ENCODE measurements around the gene ESRRB. TPM values are rescaled to one million over a fixed set of nuclear protein-coding genes. Genes with fewer than 3 reads are reported as not detected.

Gene ESRRB
- total and polyA plus RNA-seq, 2 experiments from 2014 or later = 6.6 to 11.0 TPM

DNA sequence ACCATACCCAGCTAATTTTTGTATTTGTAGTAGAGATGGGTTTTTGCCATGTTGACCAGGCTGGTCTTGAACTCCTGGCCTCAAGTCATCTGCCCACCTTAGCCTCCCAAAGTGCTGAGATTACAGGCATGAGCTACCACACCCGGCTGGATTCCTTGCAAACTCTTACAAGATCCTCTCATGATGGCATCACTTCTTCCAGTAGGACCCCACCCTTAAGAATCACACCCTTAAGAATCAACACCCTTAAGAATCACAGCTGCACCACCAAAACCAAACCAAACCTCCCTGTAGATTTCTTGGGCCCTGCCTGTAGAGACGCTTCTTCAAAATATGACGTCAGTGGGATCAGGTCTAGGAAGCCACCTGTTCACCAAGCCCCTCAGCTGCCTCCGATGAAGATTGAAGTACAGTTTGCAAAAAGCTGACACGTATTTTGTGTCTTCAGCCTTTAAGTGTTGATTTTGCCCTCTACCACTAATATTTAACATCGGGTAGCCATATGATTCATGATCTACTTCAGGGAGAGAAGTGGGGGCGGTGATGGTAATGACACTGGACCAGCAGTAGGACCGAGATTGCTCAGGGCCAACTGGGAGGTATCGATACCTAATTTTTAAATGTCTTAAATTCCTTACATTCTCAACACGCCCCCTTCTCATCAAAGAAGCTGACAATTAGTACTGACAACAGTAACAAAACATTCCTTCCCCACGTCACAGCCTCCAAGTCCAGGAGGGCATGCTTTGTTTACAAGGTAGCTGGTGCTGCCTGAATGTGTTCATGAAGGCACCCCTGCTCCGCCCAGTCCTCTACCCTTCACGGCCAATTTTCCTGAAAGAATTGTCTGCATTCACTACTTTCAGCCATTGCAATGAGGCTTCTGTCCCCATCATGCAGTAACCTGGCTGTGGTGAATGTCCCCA, 57.2 kb downstream of the ESRRB start:
- no peaks in the 10 kb centered on the region for H3K36me3 ChIP-seq
- TF ChIP-seq, protein P1, sequence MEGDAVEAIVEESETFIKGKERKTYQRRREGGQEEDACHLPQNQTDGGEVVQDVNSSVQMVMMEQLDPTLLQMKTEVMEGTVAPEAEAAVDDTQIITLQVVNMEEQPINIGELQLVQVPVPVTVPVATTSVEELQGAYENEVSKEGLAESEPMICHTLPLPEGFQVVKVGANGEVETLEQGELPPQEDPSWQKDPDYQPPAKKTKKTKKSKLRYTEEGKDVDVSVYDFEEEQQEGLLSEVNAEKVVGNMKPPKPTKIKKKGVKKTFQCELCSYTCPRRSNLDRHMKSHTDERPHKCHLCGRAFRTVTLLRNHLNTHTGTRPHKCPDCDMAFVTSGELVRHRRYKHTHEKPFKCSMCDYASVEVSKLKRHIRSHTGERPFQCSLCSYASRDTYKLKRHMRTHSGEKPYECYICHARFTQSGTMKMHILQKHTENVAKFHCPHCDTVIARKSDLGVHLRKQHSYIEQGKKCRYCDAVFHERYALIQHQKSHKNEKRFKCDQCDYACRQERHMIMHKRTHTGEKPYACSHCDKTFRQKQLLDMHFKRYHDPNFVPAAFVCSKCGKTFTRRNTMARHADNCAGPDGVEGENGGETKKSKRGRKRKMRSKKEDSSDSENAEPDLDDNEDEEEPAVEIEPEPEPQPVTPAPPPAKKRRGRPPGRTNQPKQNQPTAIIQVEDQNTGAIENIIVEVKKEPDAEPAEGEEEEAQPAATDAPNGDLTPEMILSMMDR (IDR thresholded peaks at IDR 0.05; ENCODE audit: low read depth, low read length) = no peak
- no peak overlapping the region for H3K27ac ChIP-seq
- H3K9me3 ChIP-seq (ENCODE audit: low read depth) = no peaks in the 10 kb centered on the region
- no peaks in the 10 kb centered on the region for H3K4me1 ChIP-seq (ENCODE audit: low read depth)
- H3K27me3 ChIP-seq = no peaks in the 10 kb centered on the region
- DNase-seq (ENCODE audit: low read depth in 1 of 2, low spot score in 1 of 2) = no peak
- H3K4me3 ChIP-seq = no peak overlapping the region

DNA sequence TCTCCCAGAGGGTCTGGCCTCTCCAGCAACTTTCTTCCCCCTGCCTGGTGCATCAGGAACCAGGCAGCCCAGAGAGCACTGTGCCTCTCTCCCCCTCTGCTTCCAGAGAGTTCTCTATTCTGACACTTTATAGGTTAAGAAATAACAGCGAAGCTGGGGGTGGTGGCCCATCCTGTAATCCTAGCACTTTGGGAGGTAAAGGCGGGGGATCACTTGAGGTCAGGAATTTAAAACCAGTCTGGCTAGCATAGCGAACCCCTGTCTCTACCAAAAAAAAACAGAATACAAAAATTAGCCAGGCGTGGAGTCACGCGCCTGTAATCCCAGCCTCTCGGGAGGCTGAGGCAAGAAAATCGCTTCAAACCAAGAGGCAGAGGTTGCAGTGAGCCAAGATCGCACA, 58.3 kb downstream of the ESRRB start:
- no peaks in the 10 kb centered on the region for H3K9me3 ChIP-seq (ENCODE audit: low read depth)
- TF ChIP-seq, protein P1 (IDR thresholded peaks at IDR 0.05; ENCODE audit: low read depth, low read length) = no peak

GRCh38 chr14:76439237-76439775, 63.4 kb downstream of the ESRRB start:
- TF ChIP-seq, protein P1 (IDR thresholded peaks at IDR 0.05; ENCODE audit: low read depth, low read length) = no peak
- DNase-seq (ENCODE audit: low read depth in 1 of 2, low spot score in 1 of 2) = no peak
- H3K27ac ChIP-seq = no peak overlapping the region
- H3K4me3 ChIP-seq = no peak overlapping the region
- H3K27me3 ChIP-seq = no peaks in the 10 kb centered on the region
- no peaks in the 10 kb centered on the region for H3K9me3 ChIP-seq (ENCODE audit: low read depth)
- no peaks in the 10 kb centered on the region for H3K36me3 ChIP-seq
- no peaks in the 10 kb centered on the region for H3K4me1 ChIP-seq (ENCODE audit: low read depth)

More for the DNA sequence above, 58.3 kb downstream of the ESRRB start:
- Histone ChIP-seq H3K36me3 (no peaks in the 10 kb centered on the region), H3K27ac (no peak overlapping the region), H3K4me1 (ENCODE audit: low read depth) (no peaks in the 10 kb centered on the region), H3K27me3 (no peaks in the 10 kb centered on the region), H3K4me3 (no peak overlapping the region)
- no peak for DNase-seq (ENCODE audit: low read depth in 1 of 2, low spot score in 1 of 2)

DNA sequence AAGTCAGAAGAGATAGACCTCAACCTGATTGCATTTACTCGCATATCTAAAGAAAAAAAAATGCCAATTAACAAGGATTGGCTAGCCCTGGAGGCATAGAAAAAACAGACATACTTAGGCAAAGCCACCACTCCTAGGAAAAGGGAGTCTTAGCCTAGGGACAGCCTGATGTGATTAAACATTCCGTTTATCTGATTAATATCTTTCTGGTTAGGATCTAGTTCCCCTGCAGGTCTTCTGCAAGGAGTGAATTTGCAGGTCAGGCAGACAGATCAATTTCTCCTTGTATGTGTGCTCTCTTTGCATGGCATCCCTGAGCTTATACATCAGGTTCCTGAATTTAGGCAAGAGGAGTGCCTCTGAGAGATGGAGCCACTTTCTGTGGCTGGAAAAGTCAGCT, 70.5 kb downstream of the ESRRB start:
- Histone ChIP-seq H3K27me3 (no peaks in the 10 kb centered on the region), H3K27ac (no peak overlapping the region), H3K4me3 (no peak overlapping the region), H3K9me3 (ENCODE audit: low read depth) (no peaks in the 10 kb centered on the region), H3K36me3 (no peaks in the 10 kb centered on the region), H3K4me1 (ENCODE audit: low read depth) (no peaks in the 10 kb centered on the region)
- no peak for DNase-seq (ENCODE audit: low read depth in 1 of 2, low spot score in 1 of 2)
- TF ChIP-seq, protein P1 (IDR thresholded peaks at IDR 0.05; ENCODE audit: low read depth, low read length) = no peak

DNA sequence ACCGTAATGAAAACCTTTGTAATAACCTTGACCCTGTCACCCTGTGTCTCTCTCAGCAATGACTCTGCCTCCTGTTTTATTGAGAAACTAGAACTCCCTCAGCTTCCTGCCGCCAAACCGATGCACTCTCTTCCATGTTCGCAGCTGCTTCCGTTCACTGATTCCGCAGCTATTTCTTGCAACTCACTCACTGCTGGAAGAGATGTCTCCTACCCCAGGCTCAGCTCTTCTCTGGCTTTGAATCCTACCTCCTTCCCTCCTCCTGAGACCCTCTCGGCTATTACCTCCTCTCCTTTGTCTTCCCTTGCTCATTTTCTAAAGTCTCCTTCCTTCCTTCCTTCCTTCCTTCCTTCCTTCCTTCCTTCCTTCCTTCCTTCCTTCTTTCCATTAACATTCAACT, 71.0 kb downstream of the ESRRB start:
- TF ChIP-seq, protein P1 (IDR thresholded peaks at IDR 0.05; ENCODE audit: low read depth, low read length) = no peak

More for the DNA sequence above, 71.0 kb downstream of the ESRRB start:
- H3K27ac ChIP-seq = no peak overlapping the region
- no peak overlapping the region for H3K4me3 ChIP-seq
- no peaks in the 10 kb centered on the region for H3K27me3 ChIP-seq
- no peaks in the 10 kb centered on the region for H3K36me3 ChIP-seq
- no peak for DNase-seq (ENCODE audit: low read depth in 1 of 2, low spot score in 1 of 2)
- no peaks in the 10 kb centered on the region for H3K4me1 ChIP-seq (ENCODE audit: low read depth)
- H3K9me3 ChIP-seq (ENCODE audit: low read depth) = no peaks in the 10 kb centered on the region
